Measurements from ENCODE around the gene MOV10. TPM values are rescaled to one million over a fixed set of nuclear protein-coding genes. Genes with fewer than 3 reads are reported as not detected.

The MOV10 gene
- total and polyA plus RNA-seq, 10 of the 15 experiments (the other 5 are each of a cell fraction or from before 2014, with no cell fraction given): 21.0 to 80.3 (median 49.8) TPM

GRCh38 chr1:112711041-112711440 is 36.6 kb downstream of the MOV10 start:
- H3K9ac ChIP-seq (ENCODE audit: control insufficient read depth, insufficient read depth, low read length): no peak overlapping the region
- RAD21 ChIA-PET (ENCODE audit: unreplicated experiment): interaction anchor here (0.6 to 5.6 kb wide), 4 partner anchors 12 to 320 kb away, joined by 3 to 53 read pairs (median 4); no protein-coding TSS in a partner anchor
- SMC1A ChIA-PET (ENCODE audit: uncharacterized antibody, unreplicated experiment): interaction anchor here (1.3 to 5.1 kb wide), 4 partner anchors 89 to 320 kb away, joined by 3 to 47 read pairs (median 24); no protein-coding TSS in a partner anchor
- H3K27ac ChIP-seq (ENCODE audit: control insufficient read depth, insufficient read depth): no peak overlapping the region
- peaks cover 21% of the 10 kb centered on the region for H3K4me1 ChIP-seq (ENCODE audit: control insufficient read depth, insufficient read depth, low read length)
- in situ Hi-C loops (cut with MboI): no loop called here
- 27% methylated on average over 7 of the region's 7 CpGs for WGBS (ENCODE audit: insufficient coverage, insufficient replicate concordance, low lambda C conversion rate, missing lambda C conversion rate)
- no peak overlapping the region for H2AFZ ChIP-seq (ENCODE audit: control insufficient read depth, low read depth, low read length)
- no TSS peak for BruUV-seq (replicated peaks)
- H4K20me1 ChIP-seq (ENCODE audit: control insufficient read depth, insufficient read depth): 0 out of 2 replicates have a peak, but pooled peaks cover 3% of the 10 kb centered on the region
- CTCF ChIA-PET: interaction anchor here (0.7 to 5.9 kb wide), 4 partner anchors 98 to 319 kb away, joined by 3 to 122 read pairs (median 24); no protein-coding TSS in a partner anchor
- no peaks in the 10 kb centered on the region for H3K9me3 ChIP-seq (replicated peaks; ENCODE audit: control insufficient read depth, insufficient read depth, low read length)
- no peaks in the 10 kb centered on the region for H3K36me3 ChIP-seq (ENCODE audit: control insufficient read depth in 2 of 2, insufficient read depth in 2 of 2, low read length in 1 of 2)
- peaks cover 7% of the 10 kb centered on the region for H3K79me2 ChIP-seq (ENCODE audit: control insufficient read depth, insufficient read depth, low read length)
- no peak for ATAC-seq
- no peak for TF ChIP-seq EP300 (IDR thresholded peaks at IDR 0.05; ENCODE audit: borderline replicate concordance in 1 of 2, control insufficient read depth in 1 of 2, low read depth in 2 of 2, low read length in 2 of 2)
- TF ChIP-seq BCLAF1 (IDR thresholded peaks at IDR 0.05): no peak
- TF ChIP-seq HDAC6 (IDR thresholded peaks at IDR 0.05; ENCODE audit: unreplicated experiment): no peak
- no peak for TF ChIP-seq BRCA1 (IDR thresholded peaks at IDR 0.05; ENCODE audit: low read depth, low read length)
- no peak for TF ChIP-seq RCOR1 (conservative IDR thresholded peaks at IDR 0.05; ENCODE audit: low read depth, low read length)
- TF ChIP-seq, protein P1, sequence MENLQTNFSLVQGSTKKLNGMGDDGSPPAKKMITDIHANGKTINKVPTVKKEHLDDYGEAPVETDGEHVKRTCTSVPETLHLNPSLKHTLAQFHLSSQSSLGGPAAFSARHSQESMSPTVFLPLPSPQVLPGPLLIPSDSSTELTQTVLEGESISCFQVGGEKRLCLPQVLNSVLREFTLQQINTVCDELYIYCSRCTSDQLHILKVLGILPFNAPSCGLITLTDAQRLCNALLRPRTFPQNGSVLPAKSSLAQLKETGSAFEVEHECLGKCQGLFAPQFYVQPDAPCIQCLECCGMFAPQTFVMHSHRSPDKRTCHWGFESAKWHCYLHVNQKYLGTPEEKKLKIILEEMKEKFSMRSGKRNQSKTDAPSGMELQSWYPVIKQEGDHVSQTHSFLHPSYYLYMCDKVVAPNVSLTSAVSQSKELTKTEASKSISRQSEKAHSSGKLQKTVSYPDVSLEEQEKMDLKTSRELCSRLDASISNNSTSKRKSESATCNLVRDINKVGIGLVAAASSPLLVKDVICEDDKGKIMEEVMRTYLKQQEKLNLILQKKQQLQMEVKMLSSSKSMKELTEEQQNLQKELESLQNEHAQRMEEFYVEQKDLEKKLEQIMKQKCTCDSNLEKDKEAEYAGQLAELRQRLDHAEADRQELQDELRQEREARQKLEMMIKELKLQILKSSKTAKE (IDR thresholded peaks at IDR 0.05; ENCODE audit: low read depth, poor library complexity, severe bottlenecking): no peak
- no peak for TF ChIP-seq NR2C1 (IDR thresholded peaks at IDR 0.05)
- no peak for TF ChIP-seq SIN3A (IDR thresholded peaks at IDR 0.05; ENCODE audit: low read depth, low read length)
- no peak for TF ChIP-seq CHD1 (IDR thresholded peaks at IDR 0.05; ENCODE audit: low read depth, low read length)
- TF ChIP-seq BACH1 (IDR thresholded peaks at IDR 0.05; ENCODE audit: borderline replicate concordance): no peak
- no peak for TF ChIP-seq TARDBP (IDR thresholded peaks at IDR 0.05; ENCODE audit: borderline replicate concordance)
- H3K4me2 ChIP-seq (ENCODE audit: control insufficient read depth, insufficient read depth): no peak overlapping the region
- no peaks in the 10 kb centered on the region for H3K27me3 ChIP-seq (replicated peaks in 1 of 2; ENCODE audit: control insufficient read depth in 2 of 2, insufficient read depth in 2 of 2, low read length in 1 of 2)
- no peak for DNase-seq (ENCODE audit: low read depth, low spot score)
- FAIRE-seq: no peak
- H3K4me3 ChIP-seq: no peak overlapping the region
- POLR2A ChIA-PET: no interaction called here
- intact Hi-C loops (cut with micrococcal nuclease; ENCODE audit: unreplicated experiment): loop anchor here (10.0 kb wide), 1 partner anchor 684 kb away; the partner anchor contains the start of gene MAGI3

Data from GM12878 (cell line).